G401 (cell line): ENCODE measurements around the gene SOAT2. TPM values are rescaled to one million over a fixed set of nuclear protein-coding genes. Genes with fewer than 3 reads are reported as not detected.
A peak's percentile ranks its signal among the peaks of the same experiment; 100 is the strongest.

Source experiments
- DNase-seq: peaks from one replicate; pipeline ENCODE4 v3.0.0-alpha.2; 2015; ENCODE audit warnings: low spot score
- in situ Hi-C: cut with HindIII; loops from 2 replicates; pipeline ENCODE4 v1.10.0; 2016; ENCODE audit warnings: low sequenced_read_pairs, mixed read lengths
- total RNA-seq: library from RNA; depleted of rRNA; stranded (reverse); fragments of >200 nt; shearing (Covaris generic); gene quantifications from 2 replicates; pipeline ENCODE4 v1.2.3, GENCODE V29; 2014

SOAT2 gene
- total RNA-seq, 1 experiment from 2014 or later, result not detected

- in situ Hi-C loops, result no loop called here
- DNase-seq, result no peak
Observed at GRCh38 chr12:53064613-53065436, 38.5 kb upstream of the SOAT2 start.

- no peak for DNase-seq
- in situ Hi-C loops, result no loop called here
Observed at GRCh38 chr12:53065470-53065869, 37.8 kb upstream of the SOAT2 start.

GRCh38 chr12:53065975-53066931 lies 37.0 kb upstream of the SOAT2 start:
- in situ Hi-C loops, result no loop called here

GRCh38 chr12:53067074-53067992 lies 36.0 kb upstream of the SOAT2 start:
- in situ Hi-C loops, result no loop called here
- no peak for DNase-seq

More at GRCh38 chr12:53065975-53066931, 37.0 kb upstream of the SOAT2 start:
- peak; percentile 75 for DNase-seq

GRCh38 chr12:53067993-53068770 lies 35.1 kb upstream of the SOAT2 start:
- in situ Hi-C loops, result no loop called here

GRCh38 chr12:53068811-53069585 lies 34.3 kb upstream of the SOAT2 start:
- in situ Hi-C loops, result no loop called here
- no peak for DNase-seq

More at GRCh38 chr12:53067993-53068770, 35.1 kb upstream of the SOAT2 start:
- no peak for DNase-seq

- DNase-seq, result no peak
Observed at GRCh38 chr12:53069621-53070410, 33.5 kb upstream of the SOAT2 start.

GRCh38 chr12:53070877-53071492 lies 32.3 kb upstream of the SOAT2 start:
- in situ Hi-C loops, result loop anchor here (10.0 kb wide), 1 partner anchor 124 kb away; no protein-coding TSS in a partner anchor
- no peak for DNase-seq

More at GRCh38 chr12:53069621-53070410, 33.5 kb upstream of the SOAT2 start:
- in situ Hi-C loops, result loop anchor here (10.0 kb wide), 1 partner anchor 125 kb away; no protein-coding TSS in a partner anchor

- in situ Hi-C loops, result loop anchor here (10.0 kb wide), 1 partner anchor 123 kb away; no protein-coding TSS in a partner anchor
- DNase-seq, result no peak
Observed at GRCh38 chr12:53071591-53072551, 31.4 kb upstream of the SOAT2 start.

GRCh38 chr12:53073881-53074280 lies 29.4 kb upstream of the SOAT2 start:
- DNase-seq, result peak; percentile 47
- in situ Hi-C loops, result loop anchor here (10.0 kb wide), 1 partner anchor 121 kb away; no protein-coding TSS in a partner anchor

GRCh38 chr12:53074283-53074998 lies 28.8 kb upstream of the SOAT2 start:
- no peak for DNase-seq
- in situ Hi-C loops, result loop anchor here (10.0 kb wide), 1 partner anchor 120 kb away; no protein-coding TSS in a partner anchor

- in situ Hi-C loops, result loop anchor here (5.0 to 10.0 kb wide), 2 partner anchors 47 to 120 kb away; no protein-coding TSS in a partner anchor
- DNase-seq, result no peak
Observed at GRCh38 chr12:53074999-53075370, 28.3 kb upstream of the SOAT2 start.

- no peak for DNase-seq
- in situ Hi-C loops, result loop anchor here (5.0 to 10.0 kb wide), 2 partner anchors 46 to 118 kb away; no protein-coding TSS in a partner anchor
Observed at GRCh38 chr12:53076461-53076860, 26.8 kb upstream of the SOAT2 start.

GRCh38 chr12:53077030-53077429 lies 26.3 kb upstream of the SOAT2 start:
- DNase-seq, result no peak
- in situ Hi-C loops, result loop anchor here (5.0 to 10.0 kb wide), 2 partner anchors 45 to 118 kb away; no protein-coding TSS in a partner anchor
